GM06990 (cell line): ENCODE measurements around the gene RHOT2.

Experiments used
- DNase-seq: peaks from one replicate; pipeline ENCODE4 v3.0.0-alpha.2; 2011; ENCODE audit not compliant: insufficient read length; ENCODE audit errors: extremely low read depth
- H3K27me3 ChIP-seq: replicated peaks from 2 replicates; pipeline ENCODE4 v1.6.0; 2011; ENCODE audit warnings: low read length; ENCODE audit not compliant: control insufficient read depth, insufficient read depth
- H3K36me3 ChIP-seq: 2 replicates; pipeline ENCODE4 v1.5.1; 2011; ENCODE audit warnings: low read length; ENCODE audit not compliant: control insufficient read depth, insufficient read depth
- H3K4me3 ChIP-seq: replicated peaks from 2 replicates; pipeline ENCODE4 v1.5.1; 2011; ENCODE audit warnings: low read depth, mild to moderate bottlenecking, control low read depth, low read length
- CTCF ChIP-seq: IDR thresholded peaks from 2 replicates; pipeline ENCODE4 v1.5.1; 2011; ENCODE audit warnings: low read length, control low read depth, mild to moderate bottlenecking, inconsistent platforms; ENCODE audit not compliant: insufficient read depth, poor library complexity, severe bottlenecking

Gene RHOT2

GRCh38 chr16:667780-668518 lies at the start of gene RHOT2:
Gene RHOT2 (plus strand): TSS chr16:668132. CDS start chr16:668200, 68 bp downstream.
- Histone ChIP-seq H3K36me3 (peaks cover 24% of the 10 kb centered on the region), H3K27me3 (no peaks in the 10 kb centered on the region), H3K4me3 (peak within 1 kb of the TSS; percentile 69)
- peak; percentile 30 for TF ChIP-seq CTCF
- DNase-seq: peak; percentile 95

GRCh38 chr16:619476-620100 lies 48.3 kb upstream of the RHOT2 start:
- no peak overlapping the region for H3K4me3 ChIP-seq
- no peaks in the 10 kb centered on the region for H3K27me3 ChIP-seq
- H3K36me3 ChIP-seq: no peaks in the 10 kb centered on the region
- no peak for DNase-seq
- TF ChIP-seq CTCF: no peak

- no peak overlapping the region for H3K4me3 ChIP-seq
- no peak for DNase-seq
- no peak for TF ChIP-seq CTCF
- no peaks in the 10 kb centered on the region for H3K27me3 ChIP-seq
- no peaks in the 10 kb centered on the region; the same call in 1 of the 2 replicates for H3K36me3 ChIP-seq
These were observed 47.0 kb upstream of the RHOT2 start for GRCh38 chr16:620700-621525.

- no peak for DNase-seq
- no peak overlapping the region for H3K4me3 ChIP-seq
- no peaks in the 10 kb centered on the region; the same call in 1 of the 2 replicates for H3K36me3 ChIP-seq
- no peak for TF ChIP-seq CTCF
- no peaks in the 10 kb centered on the region for H3K27me3 ChIP-seq
These were observed 46.3 kb upstream of the RHOT2 start for GRCh38 chr16:621526-622105.

GRCh38 chr16:622920-623280 lies 45.0 kb upstream of the RHOT2 start:
- no peak for TF ChIP-seq CTCF
- H3K4me3 ChIP-seq: no peak overlapping the region
- H3K36me3 ChIP-seq: no peaks in the 10 kb centered on the region; the same call in 1 of the 2 replicates
- no peaks in the 10 kb centered on the region for H3K27me3 ChIP-seq
- no peak for DNase-seq
